ENCODE measurements around the gene CD6. TPM values are rescaled to one million over a fixed set of nuclear protein-coding genes. Genes with fewer than 3 reads are reported as not detected.

Gene CD6
- polyA plus RNA-seq, 2 of the 4 experiments (the other 2 are of a cell fraction) = 0.06 TPM

DNA sequence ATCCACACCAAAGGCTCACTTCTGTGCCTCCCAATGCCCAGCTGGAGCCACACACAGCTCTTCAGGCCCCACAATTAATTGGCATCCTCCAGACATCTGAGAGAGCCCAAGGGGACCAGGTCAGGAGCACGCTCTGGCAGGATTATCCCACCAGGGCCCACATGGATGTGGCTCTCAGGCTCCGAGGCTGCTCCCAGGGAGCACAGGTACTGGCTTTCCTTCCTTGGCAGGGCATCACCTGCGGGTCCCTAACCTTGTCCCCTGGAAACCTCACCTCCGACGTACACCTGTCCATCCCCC is 54.3 kb downstream of the CD6 start:
- CTCF ChIA-PET = interaction anchor here (0.7 kb wide), 1 partner anchor 448 kb away, joined by 3 read pairs; no protein-coding TSS in a partner anchor
- DNase-seq (ENCODE audit: low read depth in 1 of 2, low spot score in 1 of 2) (no peak), FAIRE-seq (no peak), ATAC-seq (peak in 1 of 2 experiments; percentile 22; a peak in 1 of 6 replicates)
- no peaks in the 10 kb centered on the region for H3K4me1 ChIP-seq
- no peaks in the 10 kb centered on the region for H3K9me3 ChIP-seq
- H3K4me2 ChIP-seq = no peak overlapping the region
- WGBS (ENCODE audit: missing lambda C conversion rate) = 36% methylated on average over 5 of the region's 5 CpGs
- POLR2A ChIA-PET = no interaction called here
- no peak for TF ChIP-seq HOXB13 (CRISPR knock-in tag; IDR thresholded peaks at IDR 0.05; ENCODE audit: low read depth)
- H3K27ac ChIP-seq = no peak overlapping the region
- no peak overlapping the region for H3K4me3 ChIP-seq

DNA sequence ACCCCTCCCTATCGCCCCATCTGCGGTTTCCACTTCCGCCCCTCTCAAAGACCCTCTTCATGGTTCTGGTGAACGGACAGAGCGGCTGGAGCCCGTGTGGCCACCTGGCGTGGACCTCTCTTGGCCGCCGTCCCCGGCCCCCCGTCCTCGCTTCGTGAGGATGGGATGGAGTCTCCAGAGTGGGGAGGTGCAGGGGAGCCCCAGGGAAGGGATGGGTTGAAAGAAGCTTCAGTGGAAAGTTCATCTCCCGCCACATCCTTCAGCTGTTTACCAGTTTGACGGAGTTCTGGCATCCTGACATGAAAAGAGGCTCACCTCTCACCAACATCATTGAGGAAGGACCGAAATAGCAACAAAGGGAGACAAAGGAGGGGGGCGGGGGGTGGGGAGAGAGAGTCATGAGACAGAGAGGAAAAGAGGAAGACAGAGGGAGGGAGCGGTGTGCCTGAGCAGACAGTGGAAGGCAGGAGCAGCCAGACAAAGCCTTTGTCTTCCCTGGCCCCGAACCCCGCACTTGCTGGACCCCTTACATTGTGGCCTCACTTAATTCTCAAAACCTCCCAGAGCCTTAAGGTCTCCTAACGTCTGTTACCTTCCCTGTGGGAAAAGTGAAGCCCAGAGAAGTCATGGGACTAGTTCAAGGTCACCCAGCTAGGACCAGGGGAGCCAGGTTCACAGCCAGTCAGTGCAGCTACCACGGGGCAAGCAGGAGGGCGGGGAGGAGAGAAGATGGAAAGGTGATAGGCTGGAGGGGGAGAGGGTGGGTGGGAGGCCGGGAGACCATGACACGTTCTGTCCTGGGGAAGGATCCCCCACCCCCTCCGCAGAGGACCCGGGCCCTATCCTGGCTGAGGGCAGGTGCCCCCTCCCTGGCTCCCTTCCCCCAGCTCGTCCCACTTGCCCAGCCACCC is 54.9 kb downstream of the CD6 start:
- Histone ChIP-seq H3K4me2 (no peak overlapping the region), H3K4me1 (no peaks in the 10 kb centered on the region), H3K27ac (no peak overlapping the region), H3K9me3 (no peaks in the 10 kb centered on the region), H3K4me3 (no peak overlapping the region)
- ChIA-PET POLR2A (no interaction called here), CTCF (interaction anchor here (0.7 kb wide), 1 partner anchor 448 kb away, joined by 3 read pairs; no protein-coding TSS in a partner anchor)
- TF ChIP-seq HOXB13 (CRISPR knock-in tag; IDR thresholded peaks at IDR 0.05; ENCODE audit: low read depth) = no peak
- no peak for TF ChIP-seq CBX8 (IDR thresholded peaks at IDR 0.05)
- no peak for TF ChIP-seq TFCP2L1 (CRISPR knock-in tag; IDR thresholded peaks at IDR 0.05)
- no peak for TF ChIP-seq HOXA7 (CRISPR knock-in tag; IDR thresholded peaks at IDR 0.05)
- no peak for TF ChIP-seq MYC (IDR thresholded peaks at IDR 0.05; ENCODE audit: borderline replicate concordance, low read length)
- no peak for TF ChIP-seq KDM1A (IDR thresholded peaks at IDR 0.05; ENCODE audit: low read depth)
- TF ChIP-seq, protein P1, sequence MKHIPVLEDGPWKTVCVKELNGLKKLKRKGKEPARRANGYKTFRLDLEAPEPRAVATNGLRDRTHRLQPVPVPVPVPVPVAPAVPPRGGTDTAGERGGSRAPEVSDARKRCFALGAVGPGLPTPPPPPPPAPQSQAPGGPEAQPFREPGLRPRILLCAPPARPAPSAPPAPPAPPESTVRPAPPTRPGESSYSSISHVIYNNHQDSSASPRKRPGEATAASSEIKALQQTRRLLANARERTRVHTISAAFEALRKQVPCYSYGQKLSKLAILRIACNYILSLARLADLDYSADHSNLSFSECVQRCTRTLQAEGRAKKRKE (CRISPR knock-in tag; IDR thresholded peaks at IDR 0.05; ENCODE audit: low read depth) = no peak
- TF ChIP-seq FOSL2 (IDR thresholded peaks at IDR 0.05) = no peak
- TF ChIP-seq FOSL2 (CRISPR knock-in tag; IDR thresholded peaks at IDR 0.05) = no peak
- ATAC-seq = no peak
- no peak for DNase-seq (ENCODE audit: low read depth in 1 of 2, low spot score in 1 of 2)
- FAIRE-seq = no peak
- WGBS (ENCODE audit: missing lambda C conversion rate) = 50% methylated on average over 21 of the region's 28 CpGs

DNA sequence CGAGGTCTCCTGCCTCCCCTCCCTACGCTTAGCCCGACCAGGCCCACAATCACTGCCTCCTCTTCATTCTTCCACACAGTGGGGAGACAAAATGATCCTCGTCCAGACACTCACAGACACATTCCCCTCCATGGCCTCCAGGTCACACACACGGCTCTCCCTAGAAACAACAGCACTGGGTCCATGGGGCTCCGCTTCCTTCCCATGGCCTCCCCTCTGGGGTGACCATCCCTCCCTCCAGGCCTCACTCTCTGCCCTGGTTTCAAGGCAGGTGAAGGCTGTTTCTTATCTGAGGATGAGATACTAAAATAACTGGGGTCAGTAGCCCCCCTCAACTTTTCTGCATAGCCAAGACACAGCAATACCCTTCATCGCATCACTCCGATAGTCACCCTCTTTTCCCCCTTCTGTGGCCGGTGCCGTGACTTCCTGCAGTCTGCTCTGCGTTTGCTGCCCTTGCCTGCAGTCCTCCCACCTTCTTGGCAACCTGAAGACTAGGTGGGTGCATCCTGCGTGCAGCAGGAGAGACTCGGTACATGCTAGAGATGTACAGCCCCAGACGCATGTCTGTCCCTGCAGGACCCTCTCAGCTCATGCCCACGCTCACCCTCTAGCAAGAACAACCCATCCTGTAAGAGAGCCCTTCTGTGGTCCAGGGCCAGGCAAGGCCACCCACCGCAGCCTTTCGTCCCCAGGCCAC is 55.8 kb downstream of the CD6 start:
- H3K4me2 ChIP-seq = no peak overlapping the region
- H3K9me3 ChIP-seq = no peaks in the 10 kb centered on the region
- 71% methylated on average over 17 of the region's 17 CpGs for WGBS (ENCODE audit: missing lambda C conversion rate)
- DNase-seq (ENCODE audit: low read depth in 1 of 2, low spot score in 1 of 2) (no peak), ATAC-seq (peak in 1 of 2 experiments; percentile 27; a peak in 2 of 6 replicates), FAIRE-seq (no peak)
- ChIA-PET CTCF (interaction anchor here (0.7 kb wide), 1 partner anchor 20 kb away, joined by 3 read pairs; no protein-coding TSS in a partner anchor), POLR2A (no interaction called here)
- TF ChIP-seq, protein P1 (CRISPR knock-in tag; IDR thresholded peaks at IDR 0.05; ENCODE audit: low read depth) = no peak
- TF ChIP-seq ZNF302 (CRISPR knock-in tag; IDR thresholded peaks at IDR 0.05) (no peak), CHD4 (IDR thresholded peaks at IDR 0.05; ENCODE audit: borderline replicate concordance) (no peak), SREBF2 (IDR thresholded peaks at IDR 0.05) (no peak), MAZ (IDR thresholded peaks at IDR 0.05; ENCODE audit: borderline replicate concordance, low read depth, low read length) (no peak), ZSCAN20 (CRISPR knock-in tag; IDR thresholded peaks at IDR 0.05) (no peak), CEBPB (IDR thresholded peaks at IDR 0.05) (no peak), MAFK (IDR thresholded peaks at IDR 0.05; ENCODE audit: partially characterized antibody) (no peak), HDAC2 (IDR thresholded peaks at IDR 0.05) (no peak), RARB (CRISPR knock-in tag; IDR thresholded peaks at IDR 0.05) (no peak), FOSB (CRISPR knock-in tag; IDR thresholded peaks at IDR 0.05) (no peak), HOXA7 (CRISPR knock-in tag; IDR thresholded peaks at IDR 0.05) (no peak), POLR2AphosphoS2 (conservative IDR thresholded peaks at IDR 0.05; ENCODE audit: low read length) (no peak), GATA3 (IDR thresholded peaks at IDR 0.05; ENCODE audit: borderline replicate concordance) (no peak)
- TF ChIP-seq, protein P2, sequence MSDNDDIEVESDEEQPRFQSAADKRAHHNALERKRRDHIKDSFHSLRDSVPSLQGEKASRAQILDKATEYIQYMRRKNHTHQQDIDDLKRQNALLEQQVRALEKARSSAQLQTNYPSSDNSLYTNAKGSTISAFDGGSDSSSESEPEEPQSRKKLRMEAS (IDR thresholded peaks at IDR 0.05) = no peak
- no peak overlapping the region for H3K27ac ChIP-seq
- no peak overlapping the region for H3K4me3 ChIP-seq
- H3K4me1 ChIP-seq = no peaks in the 10 kb centered on the region
